Mesenchymal stem cell (in vitro differentiated cells and primary cell): Measurements from ENCODE around the gene HECTD4.

Source experiments
- DNase-seq: peaks from one replicate; pipeline ENCODE4 v3.0.0-alpha.2; 2013
- H2AFZ ChIP-seq: one replicate; pipeline ENCODE4 v1.6.1; 2013; ENCODE audit warnings: low read depth, mild to moderate bottlenecking, control low read depth, inconsistent platforms, low read length, moderate library complexity
- H2AK5ac ChIP-seq: 2 replicates; pipeline ENCODE4 v1.6.1; 2013; ENCODE audit warnings: low read length, moderate library complexity, mild to moderate bottlenecking, inconsistent platforms; ENCODE audit not compliant: severe bottlenecking
- H2BK120ac ChIP-seq: one replicate; pipeline ENCODE4 v1.6.1; 2013; ENCODE audit warnings: low read depth, mild to moderate bottlenecking, inconsistent platforms, low read length, moderate library complexity
- H2BK12ac ChIP-seq, 2 experiments: one replicate each; pipeline ENCODE4 v1.6.1; 2013; ENCODE audit warnings: inconsistent platforms in 2 of 2, low read length in 2 of 2, mild to moderate bottlenecking in 2 of 2, moderate library complexity in 2 of 2, control low read depth in 1 of 2
- H2BK15ac ChIP-seq: one replicate; pipeline ENCODE4 v1.6.1; 2013; ENCODE audit warnings: mild to moderate bottlenecking, low read depth, inconsistent platforms; ENCODE audit not compliant: poor library complexity, severe bottlenecking
- H2BK5ac ChIP-seq: 2 replicates; pipeline ENCODE4 v1.6.1; 2013; ENCODE audit warnings: low read depth, mild to moderate bottlenecking, low read length, control low read depth, inconsistent platforms; ENCODE audit not compliant: poor library complexity, severe bottlenecking
- H3K14ac ChIP-seq, 2 experiments: one replicate each; pipeline ENCODE4 v1.6.1; 2013; ENCODE audit warnings: inconsistent platforms in 2 of 2, low read length in 2 of 2, control low read depth in 1 of 2, mild to moderate bottlenecking in 1 of 2, moderate library complexity in 1 of 2
- H3K18ac ChIP-seq, 2 experiments: one replicate each; pipeline ENCODE4 v1.6.1; 2013; ENCODE audit warnings: inconsistent platforms in 2 of 2, low read length in 2 of 2, control low read depth in 1 of 2, low read depth in 1 of 2, mild to moderate bottlenecking in 1 of 2
- H3K23ac ChIP-seq, 2 experiments: one replicate each; pipeline ENCODE4 v1.6.1; 2013; ENCODE audit warnings: inconsistent platforms in 2 of 2, low read length in 2 of 2, mild to moderate bottlenecking in 2 of 2, moderate library complexity in 2 of 2, control low read depth in 1 of 2
- H3K27ac ChIP-seq: 2 replicates; pipeline ENCODE4 v1.5.1; 2013; ENCODE audit warnings: mild to moderate bottlenecking, moderate library complexity, low read length, control low read depth, inconsistent platforms; ENCODE audit not compliant: poor library complexity, severe bottlenecking
- H3K27me3 ChIP-seq, 2 experiments: 2 replicates each; pipeline versions ENCODE4 v1.6.1 to v1.7.0; 2013; ENCODE audit warnings: low read length in 2 of 2, mild to moderate bottlenecking in 2 of 2, moderate library complexity in 2 of 2, control low read depth in 1 of 2, inconsistent platforms in 1 of 2; ENCODE audit not compliant: control insufficient read depth in 1 of 2, insufficient read depth in 1 of 2
- H3K36me3 ChIP-seq, 2 experiments: 2 replicates each; pipeline versions ENCODE4 v1.6.1 to v1.7.0; 2013; ENCODE audit warnings: low read length in 2 of 2, control low read depth in 1 of 2, inconsistent platforms in 1 of 2, low read depth in 1 of 2, mild to moderate bottlenecking in 1 of 2; ENCODE audit not compliant: insufficient read depth in 2 of 2, control insufficient read depth in 1 of 2
- H3K4ac ChIP-seq, 2 experiments: one replicate each; pipeline ENCODE4 v1.6.1; 2013; ENCODE audit warnings: inconsistent platforms in 2 of 2, low read length in 2 of 2, mild to moderate bottlenecking in 2 of 2, moderate library complexity in 2 of 2, control low read depth in 1 of 2, low read depth in 1 of 2
- H3K4me1 ChIP-seq: 2 replicates; pipeline ENCODE4 v1.6.1; 2013; ENCODE audit warnings: low read depth, low read length, control low read depth; ENCODE audit not compliant: control insufficient read depth, insufficient read depth
- H3K4me2 ChIP-seq: 2 replicates; pipeline ENCODE4 v1.6.1; 2013; ENCODE audit warnings: low read length, mild to moderate bottlenecking, inconsistent platforms; ENCODE audit not compliant: poor library complexity, severe bottlenecking
- H3K4me3 ChIP-seq, 2 experiments: 2 replicates each; pipeline versions ENCODE4 v1.5.1 to v1.7.0; 2013; ENCODE audit warnings: low read length in 2 of 2, mild to moderate bottlenecking in 2 of 2, control low read depth in 1 of 2, low read depth in 1 of 2; ENCODE audit not compliant: insufficient read depth in 1 of 2
- H3K79me1 ChIP-seq: replicated peaks from 2 replicates; pipeline ENCODE4 v1.6.1; 2013; ENCODE audit warnings: mild to moderate bottlenecking, control low read depth, low read length, inconsistent platforms; ENCODE audit not compliant: poor library complexity, severe bottlenecking
- H3K9ac ChIP-seq: 2 replicates; pipeline ENCODE4 v1.7.0; 2013; ENCODE audit warnings: mild to moderate bottlenecking, low read length, moderate library complexity
- H3K9me3 ChIP-seq: 2 replicates; pipeline ENCODE4 v1.7.0; 2013; ENCODE audit warnings: mild to moderate bottlenecking, low read length; ENCODE audit not compliant: control insufficient read depth
- H4K8ac ChIP-seq: one replicate; pipeline ENCODE4 v1.6.1; 2013; ENCODE audit warnings: inconsistent platforms, mild to moderate bottlenecking, low read length, moderate library complexity
- H4K91ac ChIP-seq: one replicate; pipeline ENCODE4 v1.6.1; 2013; ENCODE audit warnings: mild to moderate bottlenecking, low read length, inconsistent platforms
- WGBS: methylation state at CpG from one replicate; pipeline ENCODE4 v1.1.7; 2013; ENCODE audit warnings: mixed read lengths; 5-methylcytosine and 5-hydroxymethylcytosine counted together

Gene HECTD4

DNA sequence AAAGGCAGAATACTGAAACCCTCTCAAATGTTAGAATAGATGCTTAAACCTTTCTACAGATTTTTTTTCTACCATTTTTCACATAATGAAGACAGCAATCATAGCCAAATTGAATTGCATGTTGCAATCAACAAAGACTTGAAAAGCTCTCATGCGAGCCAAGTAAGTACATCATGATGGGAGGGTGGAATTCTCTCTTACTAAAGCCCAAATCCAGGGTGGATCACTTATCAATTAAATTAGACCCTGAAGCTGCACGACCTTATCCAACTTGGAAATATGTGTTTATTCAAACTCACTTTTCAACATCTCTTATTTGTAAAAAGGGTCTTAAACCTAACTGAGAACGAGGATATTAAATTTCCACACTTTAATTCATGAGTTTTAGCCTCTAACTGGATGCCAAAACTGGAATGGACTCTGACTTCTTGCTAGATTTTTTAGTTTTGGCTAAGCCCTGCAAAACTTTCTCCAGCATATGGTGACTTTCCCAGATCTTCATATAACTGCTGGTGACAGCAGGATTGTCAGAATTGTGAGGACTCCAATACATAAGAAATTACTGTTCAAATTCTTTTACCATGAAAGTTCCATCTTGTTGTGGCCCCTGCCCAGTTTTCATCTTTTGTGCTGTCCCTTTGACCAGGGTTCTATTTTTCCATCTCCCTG lies 53.6 kb downstream of the HECTD4 start:
- Histone ChIP-seq H2BK12ac (no peak overlapping the region), H3K18ac (no peak overlapping the region), H3K4me1 (no peaks in the 10 kb centered on the region), H2AFZ (no peak overlapping the region), H3K27me3 (no peaks in the 10 kb centered on the region), H4K91ac (no peak overlapping the region), H3K14ac (no peak overlapping the region), H3K9me3 (no peaks in the 10 kb centered on the region), H4K8ac (no peak overlapping the region), H3K23ac (no peak overlapping the region), H3K4me2 (no peak overlapping the region), H2BK5ac (no peak overlapping the region), H3K27ac (no peak overlapping the region), H3K36me3 (no peaks in the 10 kb centered on the region), H3K79me1 (peaks cover 17% of the 10 kb centered on the region), H2BK15ac (no peak overlapping the region), H3K4ac (no peak overlapping the region), H2AK5ac (no peak overlapping the region), H3K4me3 (no peak overlapping the region), H3K9ac (no peak overlapping the region), H2BK120ac (no peak overlapping the region)
- WGBS: 96% methylated on average over 3 of the region's 3 CpGs
- DNase-seq: no peak

DNA sequence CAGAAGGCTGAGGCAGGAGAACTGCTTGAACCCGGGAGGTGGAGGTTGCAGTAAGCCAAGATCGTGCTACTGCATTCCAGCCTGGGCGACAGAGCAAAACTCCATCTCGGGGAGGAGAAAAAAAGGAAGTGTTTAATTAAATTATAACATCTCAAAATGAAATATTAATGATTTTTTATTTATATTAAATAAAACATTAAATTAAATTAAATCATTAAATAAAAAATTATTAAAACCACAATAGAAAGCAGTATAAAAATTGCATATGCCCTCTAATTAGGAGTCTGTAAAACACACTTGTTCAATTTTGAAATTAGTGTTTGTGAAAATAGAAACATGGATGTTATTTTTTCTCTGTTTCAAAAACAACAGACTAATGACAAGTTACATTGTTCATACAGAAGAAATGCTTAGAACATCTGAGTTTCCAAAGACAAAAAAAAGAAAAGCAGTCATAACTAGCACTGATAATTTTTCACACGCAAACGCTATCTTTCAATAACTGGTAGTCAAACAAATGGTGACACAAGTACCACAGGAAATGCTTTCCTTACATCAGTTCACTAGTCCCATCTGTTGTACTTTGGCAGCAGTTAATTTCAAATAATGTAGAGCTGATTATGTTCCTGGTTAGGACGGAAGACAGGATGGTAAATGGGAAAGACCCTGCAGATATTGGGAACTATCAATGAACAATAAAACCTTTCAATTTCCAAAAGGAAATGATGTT lies 54.9 kb downstream of the HECTD4 start:
- no peaks in the 10 kb centered on the region for H3K4me1 ChIP-seq
- no peak overlapping the region for H2AFZ ChIP-seq
- no peak overlapping the region for H3K27ac ChIP-seq
- H3K4ac ChIP-seq: no peak overlapping the region
- H2BK12ac ChIP-seq: no peak overlapping the region
- H3K79me1 ChIP-seq: peaks cover 20% of the 10 kb centered on the region
- H3K14ac ChIP-seq: no peak overlapping the region
- H3K9ac ChIP-seq: no peak overlapping the region
- H3K27me3 ChIP-seq: no peaks in the 10 kb centered on the region
- DNase-seq: no peak
- H2AK5ac ChIP-seq: no peak overlapping the region
- H3K36me3 ChIP-seq: no peaks in the 10 kb centered on the region
- H4K8ac ChIP-seq: no peak overlapping the region
- no peak overlapping the region for H2BK5ac ChIP-seq
- no peak overlapping the region for H4K91ac ChIP-seq
- H3K18ac ChIP-seq: no peak overlapping the region
- no peak overlapping the region for H2BK120ac ChIP-seq
- no peak overlapping the region for H3K4me3 ChIP-seq
- no peaks in the 10 kb centered on the region for H3K9me3 ChIP-seq
- no peak overlapping the region for H2BK15ac ChIP-seq
- H3K23ac ChIP-seq: no peak overlapping the region
- 100% methylated on average over 2 of the region's 7 CpGs for WGBS
- H3K4me2 ChIP-seq: no peak overlapping the region

DNA sequence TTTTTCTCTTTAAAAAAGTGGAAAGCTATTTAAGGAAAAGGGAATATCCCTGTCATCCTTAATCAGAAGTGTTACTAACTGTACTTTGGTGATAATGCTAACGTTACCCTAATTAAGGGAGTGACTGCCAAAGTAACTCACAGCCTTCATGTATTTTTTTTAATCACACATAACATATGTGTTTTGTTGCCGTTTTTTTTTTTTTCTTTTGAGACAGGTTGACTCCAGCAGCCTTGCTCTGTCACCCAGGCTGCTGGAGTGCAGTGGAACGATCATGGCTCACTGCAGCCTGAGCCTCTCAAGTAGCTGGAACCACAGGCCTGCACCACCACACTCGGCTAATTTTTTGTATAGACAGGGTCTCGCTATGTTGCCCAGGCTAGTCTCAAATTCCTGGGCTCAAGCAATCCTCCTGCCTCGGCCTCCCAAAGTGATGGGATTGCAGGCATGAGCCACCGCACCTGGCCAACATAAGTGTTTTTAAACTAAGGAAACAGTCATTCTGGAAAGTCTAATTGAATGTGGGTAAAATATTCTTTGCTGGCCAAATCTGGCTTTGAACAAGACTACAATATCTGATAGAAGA lies 56.5 kb downstream of the HECTD4 start:
- DNase-seq: no peak
- H2AFZ ChIP-seq: no peak overlapping the region
- no peak overlapping the region for H3K23ac ChIP-seq
- H3K27ac ChIP-seq: no peak overlapping the region
- no peak overlapping the region for H3K18ac ChIP-seq
- WGBS: 93% methylated on average over 7 of the region's 7 CpGs
- no peaks in the 10 kb centered on the region for H3K27me3 ChIP-seq
- H2BK5ac ChIP-seq: no peak overlapping the region
- no peak overlapping the region for H3K4me2 ChIP-seq
- H2BK12ac ChIP-seq: no peak overlapping the region
- H3K4ac ChIP-seq: no peak overlapping the region
- no peak overlapping the region for H2BK120ac ChIP-seq
- no peak overlapping the region for H3K9ac ChIP-seq
- no peaks in the 10 kb centered on the region for H3K36me3 ChIP-seq
- H4K91ac ChIP-seq: no peak overlapping the region
- no peak overlapping the region for H3K4me3 ChIP-seq
- H2BK15ac ChIP-seq: no peak overlapping the region
- H2AK5ac ChIP-seq: no peak overlapping the region
- no peak overlapping the region for H3K14ac ChIP-seq
- H3K79me1 ChIP-seq: peaks cover 14% of the 10 kb centered on the region
- no peaks in the 10 kb centered on the region for H3K9me3 ChIP-seq
- H3K4me1 ChIP-seq: peaks cover 1% of the 10 kb centered on the region
- H4K8ac ChIP-seq: no peak overlapping the region

DNA sequence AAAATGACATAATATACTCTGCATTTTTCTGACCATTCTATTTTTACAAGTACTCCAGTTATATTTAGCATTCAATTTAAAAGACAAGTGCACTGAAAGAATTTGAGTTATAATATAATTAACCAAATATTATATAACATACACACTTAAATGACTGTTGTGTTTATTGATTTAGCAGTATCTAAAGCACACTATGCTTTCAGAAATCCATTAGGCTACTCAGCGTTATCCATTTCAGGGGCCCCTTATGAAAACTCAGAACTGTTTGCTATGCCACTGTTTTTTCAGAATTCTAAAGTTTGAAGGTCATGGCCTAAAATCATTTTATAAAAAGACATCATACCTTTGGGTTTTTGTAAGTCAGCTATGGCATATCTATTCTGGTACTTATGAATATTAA lies 57.1 kb downstream of the HECTD4 start:
- no peak overlapping the region for H3K18ac ChIP-seq
- H3K9ac ChIP-seq: no peak overlapping the region
- H3K4me3 ChIP-seq: no peak overlapping the region
- H2BK120ac ChIP-seq: no peak overlapping the region
- H3K4ac ChIP-seq: no peak overlapping the region
- H3K23ac ChIP-seq: no peak overlapping the region
- H3K9me3 ChIP-seq: no peaks in the 10 kb centered on the region
- H2BK5ac ChIP-seq: no peak overlapping the region
- no peak overlapping the region for H2AFZ ChIP-seq
- H2BK12ac ChIP-seq: no peak overlapping the region
- no peak overlapping the region for H4K91ac ChIP-seq
- no peak overlapping the region for H2AK5ac ChIP-seq
- no peak for DNase-seq
- no peaks in the 10 kb centered on the region for H3K36me3 ChIP-seq
- no peak overlapping the region for H2BK15ac ChIP-seq
- H3K27ac ChIP-seq: no peak overlapping the region
- peaks cover 1% of the 10 kb centered on the region for H3K4me1 ChIP-seq
- no peak overlapping the region for H3K14ac ChIP-seq
- H4K8ac ChIP-seq: no peak overlapping the region
- no peaks in the 10 kb centered on the region for H3K27me3 ChIP-seq
- WGBS: 100% methylated on average over 1 of the region's 1 CpG
- no peak overlapping the region for H3K4me2 ChIP-seq
- H3K79me1 ChIP-seq: peaks cover 14% of the 10 kb centered on the region
